GM13976 (cell line): Measurements from ENCODE around the gene E2F1.
"Not testable (repeated sequence)": the region's sequence is repeated elsewhere in the genome, so short reads cannot be mapped to it uniquely, and the experiment has no call there.

Experiments used
- DNase-seq: peaks from one replicate; pipeline ENCODE4 v3.0.0; 2012; ENCODE audit warnings: low spot score
- CTCF ChIP-seq: IDR thresholded peaks from 2 replicates; pipeline ENCODE4 v1.5.1; 2012; ENCODE audit warnings: borderline replicate concordance, mild to moderate bottlenecking; ENCODE audit not compliant: insufficient read depth; ENCODE audit errors: extremely low read depth, missing control alignments, control extremely low read depth
- in situ Hi-C: fragments of 300-500 bp; cut with MboI; formaldehyde crosslinking; loops from one replicate; pipeline ENCODE4 v1.12.0; 2022; ENCODE audit warnings: low sequenced_read_pairs, mixed read lengths, inconsistent platforms; ENCODE audit not compliant: unreplicated experiment

The E2F1 gene

GRCh38 chr20:33650111-33650752, 36.0 kb downstream of the E2F1 start:
- DNase-seq = no peak
- in situ Hi-C loops = no loop called here
- TF ChIP-seq CTCF = no peak

- no peak for DNase-seq
- no peak for TF ChIP-seq CTCF
- in situ Hi-C loops = no loop called here
These were observed 36.9 kb downstream of the E2F1 start for GRCh38 chr20:33649201-33649681.

- in situ Hi-C loops = no loop called here
- no peak for DNase-seq
- no peak for TF ChIP-seq CTCF
These were observed 37.7 kb downstream of the E2F1 start for GRCh38 chr20:33648396-33649004.

- peak; percentile 76 for DNase-seq
- in situ Hi-C loops = no loop called here
- TF ChIP-seq CTCF = no peak
These were observed 38.4 kb downstream of the E2F1 start for GRCh38 chr20:33647603-33648395.

GRCh38 chr20:33646959-33647602, 39.1 kb downstream of the E2F1 start:
- DNase-seq, in situ Hi-C loops: not testable (repeated sequence)

DNA sequence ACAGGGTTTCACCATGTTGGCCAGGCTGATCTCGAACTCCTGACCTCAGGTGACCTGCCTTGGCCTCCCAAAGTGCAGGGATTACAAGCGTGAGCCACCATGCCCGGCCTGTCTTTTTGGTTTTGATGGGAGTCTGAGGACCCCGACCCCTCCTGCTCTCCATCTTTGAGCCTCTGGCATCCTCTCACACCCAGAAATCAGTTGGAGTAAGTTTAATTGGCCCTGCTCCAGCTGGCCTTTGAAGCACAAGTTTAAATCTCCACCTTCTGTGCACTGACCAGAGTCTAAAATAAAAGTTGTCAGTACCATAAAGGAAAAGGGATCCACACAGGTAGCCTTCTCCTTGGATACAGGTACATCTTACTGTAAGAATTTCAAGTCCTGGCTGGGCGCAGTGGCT, 40.0 kb downstream of the E2F1 start:
- no peak for DNase-seq
- TF ChIP-seq CTCF = no peak
- in situ Hi-C loops = no loop called here
